GM23248 (cell line): Measurements from ENCODE around the gene FURIN. TPM values are rescaled to one million over a fixed set of nuclear protein-coding genes. Genes with fewer than 3 reads are reported as not detected.

Experiments used
- DNase-seq: peaks from one replicate; pipeline ENCODE4 v3.0.0-alpha.2; 2015
- H2AFZ ChIP-seq: fragments of 200-600 bp; sonication (generic); 2 replicates; pipeline ENCODE4 v1.6.1; 2016; ENCODE audit warnings: antibody characterized with exemption
- H3F3A ChIP-seq: fragments of 200-600 bp; sonication (generic); 2 replicates; pipeline ENCODE4 v1.6.1; 2016; ENCODE audit warnings: mild to moderate bottlenecking, antibody characterized with exemption, mixed run types; ENCODE audit not compliant: insufficient read depth
- H3K27ac ChIP-seq: fragments of 200-600 bp; sonication (generic); 2 replicates; pipeline ENCODE4 v1.5.1; 2016; ENCODE audit warnings: mild to moderate bottlenecking
- H3K27me3 ChIP-seq: fragments of 200-600 bp; sonication (generic); replicated peaks from 2 replicates; pipeline ENCODE4 v1.6.1; 2016; ENCODE audit warnings: mild to moderate bottlenecking; ENCODE audit not compliant: insufficient read depth
- H3K36me3 ChIP-seq: fragments of 200-600 bp; sonication (generic); 2 replicates; pipeline ENCODE4 v1.6.1; 2016; ENCODE audit warnings: low read depth, mild to moderate bottlenecking
- H3K4me1 ChIP-seq: fragments of 200-600 bp; sonication (generic); 2 replicates; pipeline ENCODE4 v1.6.1; 2016; ENCODE audit warnings: mild to moderate bottlenecking; ENCODE audit not compliant: insufficient read depth
- H3K4me2 ChIP-seq: fragments of 200-600 bp; sonication (generic); one replicate; pipeline ENCODE4 v1.6.1; 2016; ENCODE audit warnings: mild to moderate bottlenecking; ENCODE audit not compliant: unreplicated experiment
- H3K4me3 ChIP-seq: fragments of 200-600 bp; sonication (generic); 2 replicates; pipeline ENCODE4 v1.5.1; 2016; ENCODE audit warnings: mild to moderate bottlenecking
- H3K79me2 ChIP-seq: fragments of 200-600 bp; sonication (generic); 2 replicates; pipeline ENCODE4 v1.6.1; 2016; ENCODE audit warnings: mild to moderate bottlenecking; ENCODE audit not compliant: insufficient read depth
- H3K9ac ChIP-seq: fragments of 200-600 bp; sonication (generic); 2 replicates; pipeline ENCODE4 v1.6.1; 2016; ENCODE audit warnings: mild to moderate bottlenecking
- H3K9me2 ChIP-seq: fragments of 200-600 bp; sonication (generic); 2 replicates; pipeline ENCODE4 v1.6.1; 2016; ENCODE audit warnings: mixed run types, mild to moderate bottlenecking, moderate library complexity; ENCODE audit not compliant: insufficient read depth
- H3K9me3 ChIP-seq: fragments of 200-600 bp; sonication (generic); one replicate; pipeline ENCODE4 v1.6.1; 2017; ENCODE audit warnings: low read depth
- H4K20me1 ChIP-seq: fragments of 200-600 bp; sonication (generic); 2 replicates; pipeline ENCODE4 v1.6.0; 2016; ENCODE audit not compliant: insufficient read depth
- EZH2 ChIP-seq: fragments of 200-600 bp; sonication (generic); IDR thresholded peaks from 2 replicates; pipeline ENCODE4 v1.6.1; 2018; ENCODE audit warnings: antibody characterized with exemption, mild to moderate bottlenecking; ENCODE audit not compliant: insufficient read depth, poor library complexity, severe bottlenecking
- EZH2phosphoT487 ChIP-seq: fragments of 200-600 bp; sonication (generic); IDR thresholded peaks from 2 replicates; pipeline ENCODE4 v1.6.1; 2018; ENCODE audit warnings: antibody characterized with exemption, moderate library complexity, mild to moderate bottlenecking, low read depth; ENCODE audit not compliant: insufficient read depth
- WGBS, 2 experiments: methylation state at CpG; one replicate each; pipeline ENCODE4 v1.1.6; 2015 to 2017; ENCODE audit warnings: low lambda C conversion rate in 2 of 2, low coverage in 1 of 2; ENCODE audit errors: missing lambda C conversion rate in 2 of 2; 5-methylcytosine and 5-hydroxymethylcytosine counted together
- in situ Hi-C: fragments of 300-500 bp; cut with MboI; formaldehyde crosslinking; loops from 2 replicates; pipeline ENCODE4 v1.15.0; 2020
- polyA plus RNA-seq: library from polyadenylated mRNA; unstranded; fragments of >200 nt; fragmentation: Nextera tagmentation; extraction: Ambion mirVana; gene quantifications from 2 replicates; pipeline ENCODE4 v1.2.1, GENCODE V29; 2016
- total RNA-seq: library from RNA; depleted of rRNA; stranded (reverse); fragments of >200 nt; shearing (Covaris generic); gene quantifications from 2 replicates; pipeline ENCODE4 v1.2.3, GENCODE V29; 2014

Gene FURIN
- total and polyA plus RNA-seq, 2 experiments from 2014 or later, result 13.9 to 50.8 TPM

DNA sequence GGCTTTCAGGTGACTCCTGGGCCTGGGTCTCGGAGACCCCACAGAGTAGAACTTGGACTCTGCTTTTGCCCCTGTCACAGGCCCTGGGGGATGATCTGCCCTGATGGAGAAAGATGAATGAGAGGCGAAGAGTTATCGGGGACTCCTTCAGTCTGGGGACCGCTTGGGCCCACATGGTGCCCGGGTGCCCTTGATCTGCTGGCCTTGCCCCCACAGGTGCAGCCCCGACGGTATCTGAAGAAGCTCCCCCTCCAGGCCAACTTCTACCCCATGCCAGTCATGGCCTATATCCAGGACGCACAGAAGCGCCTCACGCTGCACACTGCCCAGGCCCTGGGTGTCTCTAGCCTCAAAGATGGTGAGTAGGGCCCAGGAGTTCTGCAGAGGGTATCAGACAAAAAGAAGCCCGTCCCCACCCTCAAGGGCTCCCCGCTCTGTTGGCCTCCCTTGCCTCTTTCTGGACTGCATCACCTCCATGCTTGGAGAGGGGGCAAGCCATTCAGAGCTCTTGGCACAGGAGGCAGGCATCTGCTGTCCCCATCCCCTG lies 45.1 kb downstream of the FURIN start:
- WGBS, 2 experiments, result 90 to 94% methylated on average over 11 to 12 of the region's 12 CpGs
- H3K9ac ChIP-seq, result no peak overlapping the region
- H3K79me2 ChIP-seq, result no peaks in the 10 kb centered on the region
- no peaks in the 10 kb centered on the region for H4K20me1 ChIP-seq
- H3K36me3 ChIP-seq, result no peaks in the 10 kb centered on the region; the same call in 1 of the 2 replicates
- TF ChIP-seq EZH2 (no peak), EZH2phosphoT487 (no peak)
- no peaks in the 10 kb centered on the region for H3K9me2 ChIP-seq
- H3K4me2 ChIP-seq, result no peak overlapping the region
- no peak for DNase-seq
- in situ Hi-C loops, result no loop called here
- H3F3A ChIP-seq, result no peaks in the 10 kb centered on the region
- H3K4me3 ChIP-seq, result no peak overlapping the region
- H3K9me3 ChIP-seq, result no peaks in the 10 kb centered on the region
- no peaks in the 10 kb centered on the region for H3K4me1 ChIP-seq
- no peak overlapping the region for H3K27ac ChIP-seq
- H2AFZ ChIP-seq, result no peak overlapping the region
- no peaks in the 10 kb centered on the region for H3K27me3 ChIP-seq

DNA sequence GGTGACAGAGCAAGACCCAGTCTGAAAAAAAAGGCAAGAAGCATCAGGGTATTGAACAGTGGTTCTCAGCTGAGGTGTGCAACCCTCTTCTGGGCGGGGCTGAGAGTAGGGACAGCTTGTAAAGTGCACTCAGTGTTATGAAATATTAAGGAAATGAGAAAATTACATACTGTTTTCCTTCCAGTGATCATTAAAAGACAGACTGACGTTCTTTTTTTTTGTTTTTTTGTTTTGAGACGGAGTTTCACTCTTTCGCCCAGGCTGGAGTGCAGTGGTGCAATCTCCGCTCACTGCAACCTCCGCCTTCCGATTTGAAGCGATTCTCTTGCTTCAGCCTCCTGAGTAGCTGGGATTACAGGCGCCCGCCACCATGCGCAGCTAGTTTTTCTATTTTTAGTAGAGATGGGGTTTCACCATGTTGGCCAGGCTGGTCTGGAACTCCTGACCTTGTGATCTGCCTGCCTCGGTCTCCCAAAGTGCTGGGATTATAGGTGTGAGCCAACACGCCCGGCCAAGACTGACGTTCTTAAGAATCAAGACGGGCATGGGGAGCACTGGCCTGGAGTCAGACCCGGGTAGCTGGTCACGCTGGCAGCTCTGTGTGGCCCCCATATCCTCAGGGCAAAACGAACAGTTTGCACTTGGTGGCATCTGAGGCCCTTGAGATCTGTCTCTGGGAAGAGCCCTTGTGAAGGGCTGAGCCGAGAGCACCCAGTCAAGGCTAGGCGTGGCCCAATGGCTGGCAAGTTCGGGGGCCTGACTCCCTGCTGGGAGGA lies 46.1 kb downstream of the FURIN start:
- Histone ChIP-seq H3K36me3 (no peaks in the 10 kb centered on the region; the same call in 1 of the 2 replicates), H3K9ac (no peak overlapping the region), H3K27me3 (no peaks in the 10 kb centered on the region), H3K4me3 (no peak overlapping the region), H4K20me1 (no peaks in the 10 kb centered on the region), H3K79me2 (no peaks in the 10 kb centered on the region), H3K9me3 (no peaks in the 10 kb centered on the region), H3K4me2 (no peak overlapping the region), H2AFZ (no peak overlapping the region), H3K27ac (no peak overlapping the region), H3F3A (no peaks in the 10 kb centered on the region), H3K9me2 (no peaks in the 10 kb centered on the region), H3K4me1 (no peaks in the 10 kb centered on the region)
- DNase-seq, result no peak
- in situ Hi-C loops, result no loop called here
- WGBS, 2 experiments, result 91 to 93% methylated on average over 22 of the region's 22 CpGs
- TF ChIP-seq EZH2phosphoT487, result no peak
- no peak for TF ChIP-seq EZH2

- no peaks in the 10 kb centered on the region for H4K20me1 ChIP-seq
- no peak overlapping the region for H3K27ac ChIP-seq
- 83 to 84% methylated on average over 7 of the region's 7 CpGs for WGBS, 2 experiments
- TF ChIP-seq EZH2phosphoT487, result no peak
- TF ChIP-seq EZH2, result no peak
- H3F3A ChIP-seq, result no peaks in the 10 kb centered on the region
- H3K36me3 ChIP-seq, result no peaks in the 10 kb centered on the region; the same call in 1 of the 2 replicates
- H3K4me1 ChIP-seq, result no peaks in the 10 kb centered on the region
- no peak overlapping the region for H3K4me2 ChIP-seq
- no peak overlapping the region for H3K4me3 ChIP-seq
- no peaks in the 10 kb centered on the region for H3K79me2 ChIP-seq
- H3K9me2 ChIP-seq, result no peaks in the 10 kb centered on the region
- H2AFZ ChIP-seq, result no peak overlapping the region
- no peaks in the 10 kb centered on the region for H3K9me3 ChIP-seq
- in situ Hi-C loops, result no loop called here
- no peak overlapping the region for H3K9ac ChIP-seq
- DNase-seq, result no peak
- H3K27me3 ChIP-seq, result no peaks in the 10 kb centered on the region
Measured at GRCh38 chr15:90915216-90915807, 46.9 kb downstream of the FURIN start.

- Histone ChIP-seq H3K79me2 (no peaks in the 10 kb centered on the region), H3K27me3 (no peaks in the 10 kb centered on the region), H3K9me3 (no peaks in the 10 kb centered on the region), H3F3A (no peaks in the 10 kb centered on the region), H3K4me2 (no peak overlapping the region), H3K4me1 (no peaks in the 10 kb centered on the region), H2AFZ (no peak overlapping the region), H3K27ac (no peak overlapping the region), H3K9me2 (no peaks in the 10 kb centered on the region), H3K4me3 (no peak overlapping the region), H3K9ac (no peak overlapping the region), H3K36me3 (no peaks in the 10 kb centered on the region; the same call in 1 of the 2 replicates), H4K20me1 (no peaks in the 10 kb centered on the region)
- no peak for DNase-seq
- 80 to 87% methylated on average over 25 of the region's 25 CpGs for WGBS, 2 experiments
- in situ Hi-C loops, result no loop called here
- no peak for TF ChIP-seq EZH2
- TF ChIP-seq EZH2phosphoT487, result no peak
Measured at GRCh38 chr15:90915808-90916440, 47.5 kb downstream of the FURIN start.
